GM15510 (cell line): ENCODE results near the gene CFAP410.

Experiments
- POLR2A ChIP-seq: IDR thresholded peaks from 3 replicates; pipeline ENCODE4 v1.6.1; 2011; ENCODE audit warnings: borderline replicate concordance; ENCODE audit not compliant: insufficient read length; ENCODE audit errors: extremely low read depth

CFAP410 gene

GRCh38 chr21:44375281-44375651 lies 36.1 kb upstream of the CFAP410 start:
- no peak for TF ChIP-seq POLR2A

- no peak for TF ChIP-seq POLR2A
Observed at GRCh38 chr21:44374601-44375280, 35.6 kb upstream of the CFAP410 start.

DNA sequence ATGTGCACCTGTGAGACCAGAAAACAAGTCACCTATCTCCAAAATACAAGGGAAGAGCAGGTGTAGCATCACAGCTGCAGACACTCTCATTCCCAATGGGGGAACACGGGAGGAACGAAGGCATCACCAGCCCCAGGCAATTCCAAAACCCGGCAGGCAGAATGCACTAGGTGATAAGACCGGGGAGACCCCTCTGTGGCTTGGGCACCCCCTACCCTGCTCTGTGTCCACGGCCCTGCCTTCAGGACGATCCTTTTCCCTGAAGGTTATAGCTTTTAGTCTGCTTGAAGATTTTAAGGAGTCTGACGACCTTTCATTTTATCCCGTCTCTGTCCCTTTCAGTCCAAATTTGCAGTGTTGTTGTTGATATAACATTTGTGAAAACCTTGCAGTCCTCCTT lies 33.4 kb upstream of the CFAP410 start:
- no peak for TF ChIP-seq POLR2A

- TF ChIP-seq POLR2A: no peak
Observed at GRCh38 chr21:44371596-44371995, 32.4 kb upstream of the CFAP410 start.

DNA sequence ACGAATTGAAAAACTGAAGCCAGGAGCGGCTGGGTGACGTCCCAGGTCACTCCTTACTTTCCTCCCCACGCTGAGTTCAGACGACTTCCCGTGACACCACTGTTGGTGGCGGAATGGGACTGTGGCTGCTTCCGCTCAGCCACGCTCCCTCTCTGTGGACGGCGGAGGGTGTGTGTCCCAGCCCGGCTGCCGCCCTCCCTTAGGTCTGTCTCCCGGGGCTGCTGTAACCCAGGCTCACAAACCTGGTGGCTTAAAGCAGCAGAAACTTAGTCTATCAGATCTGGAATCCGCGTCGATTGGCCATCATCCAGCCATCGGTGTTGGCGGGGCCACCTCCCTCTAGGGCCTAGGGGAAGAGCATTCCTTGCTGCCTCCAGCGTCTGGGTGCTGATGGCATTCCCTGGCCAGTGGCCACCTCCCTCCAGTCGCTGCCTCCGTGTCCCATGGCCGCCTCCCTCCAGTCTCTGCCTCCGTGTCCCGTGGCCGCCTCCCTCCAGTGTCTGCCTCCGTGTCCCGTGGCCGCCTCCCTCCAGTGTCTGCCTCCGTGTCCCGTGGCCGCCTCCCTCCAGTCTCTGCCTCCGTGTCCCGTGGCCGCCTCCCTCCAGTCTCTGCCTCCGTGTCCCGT lies 31.7 kb upstream of the CFAP410 start:
- TF ChIP-seq POLR2A: no peak

DNA sequence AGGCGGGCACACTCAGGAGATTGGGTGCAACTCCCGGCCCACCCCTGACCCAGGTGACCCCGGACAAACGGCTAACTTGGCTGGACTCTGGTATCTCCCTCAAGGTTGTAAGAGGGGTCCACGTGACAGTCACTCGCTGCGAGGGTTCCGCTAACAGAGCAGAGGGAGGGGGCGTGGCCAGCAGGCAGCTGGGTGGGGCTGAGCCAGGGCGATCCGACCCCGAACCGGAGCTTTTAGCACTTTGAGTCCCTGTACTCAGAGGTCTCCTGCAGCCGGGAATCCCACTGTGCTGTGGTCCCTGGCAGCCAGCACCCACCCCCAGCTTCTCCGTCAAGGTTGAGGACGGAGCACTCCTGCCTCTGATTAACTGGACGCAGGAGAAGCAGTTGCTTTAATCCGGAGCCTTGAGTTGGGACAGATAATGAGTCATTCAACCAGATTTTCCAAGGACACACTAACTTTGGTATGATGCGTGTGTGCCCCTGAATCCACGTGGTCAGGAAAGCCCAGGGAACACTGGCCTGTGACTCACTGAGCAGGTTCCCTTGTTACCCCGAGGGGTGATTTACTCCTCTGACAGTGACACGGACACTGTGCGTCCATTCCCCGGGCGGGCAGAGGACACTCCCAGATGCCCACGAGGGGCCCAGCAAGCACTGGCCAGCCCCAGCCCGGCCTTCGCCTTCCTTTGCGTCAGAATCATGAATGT lies 31.0 kb upstream of the CFAP410 start:
- no peak for TF ChIP-seq POLR2A

DNA sequence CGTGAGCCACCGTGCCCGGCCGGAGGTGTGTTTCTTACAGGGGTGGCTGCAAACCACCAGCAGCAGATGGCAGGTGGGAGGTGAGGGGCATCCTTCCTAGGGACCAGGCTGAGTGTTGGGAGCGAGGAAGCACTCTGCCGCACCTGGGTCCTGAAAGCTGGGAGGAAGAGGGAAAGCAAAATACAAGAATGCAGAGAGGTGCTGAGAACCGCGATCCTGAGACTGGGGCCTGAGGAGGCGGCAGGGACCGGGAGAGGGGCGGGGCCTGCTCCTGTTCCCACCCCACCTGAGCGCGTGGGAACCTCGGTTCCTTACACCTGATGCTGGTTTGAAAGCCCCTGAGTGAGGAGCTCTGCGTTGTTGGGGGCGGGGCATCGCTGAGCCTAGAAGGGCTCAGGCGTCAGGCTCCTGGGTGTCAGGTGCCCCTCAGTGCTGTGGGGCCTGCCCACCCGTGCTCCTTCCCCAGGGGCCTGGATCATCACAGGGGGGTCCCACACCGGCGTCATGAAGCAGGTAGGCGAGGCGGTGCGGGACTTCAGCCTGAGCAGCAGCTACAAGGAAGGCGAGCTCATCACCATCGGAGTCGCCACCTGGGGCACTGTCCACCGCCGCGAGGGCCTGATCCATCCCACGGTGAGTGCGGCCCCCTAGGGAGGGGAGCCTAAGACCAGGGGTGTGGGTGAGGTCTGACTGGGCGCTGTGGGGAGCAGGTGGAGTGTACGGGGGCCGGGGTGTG lies 29.7 kb upstream of the CFAP410 start:
- TF ChIP-seq POLR2A: no peak

DNA sequence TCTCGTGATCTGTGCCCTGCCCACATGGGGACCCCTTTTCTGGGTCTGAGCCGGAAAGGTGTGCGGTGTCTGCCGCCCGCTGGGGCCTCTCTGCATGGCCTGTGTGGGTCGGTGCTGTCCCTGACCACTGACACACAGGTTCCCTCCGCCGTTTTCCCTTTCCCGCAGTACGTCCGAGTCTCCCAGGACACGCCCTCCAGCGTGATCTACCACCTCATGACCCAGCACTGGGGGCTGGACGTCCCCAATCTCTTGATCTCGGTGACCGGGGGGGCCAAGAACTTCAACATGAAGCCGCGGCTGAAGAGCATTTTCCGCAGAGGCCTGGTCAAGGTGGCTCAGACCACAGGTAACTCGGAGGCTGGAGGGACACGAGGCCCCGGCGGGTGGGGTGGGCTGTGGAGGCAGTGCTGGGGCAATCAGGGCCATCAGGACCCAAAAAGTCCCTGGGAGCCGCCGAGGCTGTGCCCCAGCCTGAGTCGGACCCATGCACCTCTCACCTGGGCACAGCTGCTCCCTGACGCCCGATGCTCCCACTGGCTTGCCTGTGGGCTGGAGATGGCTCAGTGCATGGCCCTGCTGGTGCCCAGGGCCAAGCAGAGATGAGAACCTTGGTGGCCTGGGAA lies 27.5 kb upstream of the CFAP410 start:
- TF ChIP-seq POLR2A: no peak

DNA sequence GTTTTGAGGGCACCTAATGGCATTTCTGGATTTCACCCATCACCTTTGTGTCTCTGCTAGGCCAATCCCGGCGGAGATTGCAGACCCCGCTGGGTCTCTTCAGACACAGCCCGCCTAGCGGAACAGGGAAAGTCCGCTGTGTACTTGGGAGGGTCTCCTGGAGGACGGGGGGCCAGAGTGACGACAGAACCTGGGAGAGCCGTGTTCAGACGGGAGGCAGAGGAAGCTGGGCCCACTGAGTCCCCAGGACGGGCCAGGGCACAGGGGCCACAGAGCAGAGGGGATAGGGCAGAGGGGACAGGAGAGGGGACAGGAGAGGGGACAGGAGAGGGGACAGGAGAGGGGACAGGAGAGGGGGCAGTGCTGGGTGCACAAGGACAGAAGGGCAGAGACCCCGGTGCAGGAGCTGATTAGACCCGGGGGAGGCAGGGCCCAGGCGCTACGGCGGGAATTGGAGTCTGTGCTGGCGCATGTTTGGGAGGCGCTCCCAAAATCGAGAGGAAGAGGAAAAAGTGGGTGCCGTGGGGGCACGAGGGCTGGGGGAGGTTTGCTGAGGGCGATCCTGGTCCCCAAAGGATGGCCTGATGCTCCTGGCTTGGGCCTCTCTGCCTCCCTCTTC lies 26.9 kb upstream of the CFAP410 start:
- TF ChIP-seq POLR2A: no peak

DNA sequence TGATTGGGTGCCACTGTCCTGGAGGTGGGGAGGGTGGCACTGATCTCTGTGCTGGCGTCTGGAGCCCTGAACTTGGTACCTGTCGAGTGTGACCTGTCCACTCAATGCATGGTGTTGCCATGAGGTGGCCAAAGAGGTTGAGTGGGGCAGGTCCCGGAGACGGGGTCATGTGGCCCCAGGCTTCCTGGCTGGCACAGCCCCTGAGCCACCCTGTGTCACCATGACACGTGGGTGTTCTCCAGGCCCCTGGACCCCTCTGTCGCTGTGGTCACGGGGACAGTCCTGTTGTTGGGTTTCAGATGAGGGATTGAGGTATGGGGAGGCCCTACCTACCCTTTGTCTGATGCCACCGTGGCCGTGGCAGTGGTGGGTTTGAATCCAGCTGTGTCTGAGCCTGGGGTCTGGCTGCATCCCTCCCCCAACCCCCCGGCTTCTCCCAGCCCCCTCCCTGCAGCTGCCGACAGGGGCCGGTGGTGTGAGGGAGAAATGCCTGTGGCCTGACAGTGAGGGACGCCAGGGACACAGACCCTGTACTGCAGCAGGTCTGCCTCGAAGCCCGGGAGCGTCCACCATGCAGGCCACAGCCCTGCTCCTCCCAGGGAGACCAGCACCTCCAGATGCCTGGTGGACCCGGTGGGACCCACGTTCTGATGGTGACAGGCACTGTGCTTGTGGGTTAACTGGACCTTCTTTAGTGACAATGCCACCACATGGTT lies 26.2 kb upstream of the CFAP410 start:
- TF ChIP-seq POLR2A: no peak

DNA sequence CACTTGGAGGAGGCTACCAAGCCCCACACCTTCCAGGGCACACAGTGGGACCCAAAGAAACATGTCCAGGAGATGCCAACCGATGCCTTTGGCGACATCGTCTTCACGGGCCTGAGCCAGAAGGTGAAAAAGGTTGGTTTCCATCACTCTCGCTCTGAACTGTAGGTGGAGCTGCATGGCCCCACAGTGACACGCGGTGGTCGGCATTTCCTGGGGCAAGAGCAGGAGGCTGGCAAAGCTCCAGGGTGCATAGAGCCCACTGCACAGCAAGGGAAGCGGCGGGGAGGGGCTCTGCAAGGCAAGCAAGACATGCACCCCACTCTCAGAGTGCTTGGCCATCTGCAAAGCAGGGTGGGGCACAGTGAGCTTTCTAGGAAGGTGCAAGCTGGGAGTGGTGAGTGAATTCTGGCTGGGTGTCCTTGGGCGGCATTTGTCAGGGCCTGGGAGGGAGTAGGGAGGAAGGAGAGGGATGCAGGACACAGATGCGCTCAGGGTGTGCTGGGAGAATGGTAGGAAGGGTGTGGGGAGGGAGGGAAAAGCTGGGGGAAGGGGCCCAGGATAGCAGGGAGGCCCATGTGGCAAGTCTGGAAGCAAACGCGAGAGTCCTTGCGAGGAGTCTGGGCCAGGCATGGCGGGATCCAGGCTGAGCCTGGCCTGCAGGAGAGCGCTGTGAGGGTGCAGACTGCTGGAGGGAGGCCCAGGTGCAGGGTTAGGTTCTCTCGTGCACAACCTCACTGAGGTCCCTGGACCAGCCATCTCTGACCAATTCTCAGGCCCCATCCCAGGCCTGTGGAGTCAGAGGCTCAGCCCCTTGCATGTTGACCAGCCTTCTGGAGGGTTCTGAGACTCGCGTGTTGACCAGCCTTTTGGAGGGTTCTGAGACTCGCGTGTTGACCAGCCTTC lies 25.2 kb upstream of the CFAP410 start:
- no peak for TF ChIP-seq POLR2A

DNA sequence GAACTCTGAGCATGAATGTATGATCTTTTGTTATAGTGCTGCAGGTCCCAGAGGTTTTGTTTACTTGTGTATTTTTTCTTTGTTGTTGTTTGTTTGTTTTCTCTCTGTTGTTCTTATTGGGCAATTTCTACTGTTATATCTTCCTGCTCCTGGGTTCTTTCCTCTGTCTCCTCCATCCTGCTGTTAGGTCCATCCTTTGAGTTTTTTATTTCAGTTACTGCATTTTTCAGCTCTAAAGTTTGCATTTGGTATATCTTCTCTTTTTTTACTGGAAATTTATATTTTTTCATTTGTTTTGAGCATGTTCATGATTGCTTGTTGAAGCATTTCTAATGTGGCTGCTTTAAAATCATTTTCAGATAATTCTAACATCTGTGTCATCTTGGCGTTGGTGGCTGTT lies 24.1 kb upstream of the CFAP410 start:
- TF ChIP-seq POLR2A: no peak

GRCh38 chr21:44360159-44360558 lies 21.0 kb upstream of the CFAP410 start:
- TF ChIP-seq POLR2A: no peak
